PC-9 (cell line): ENCODE data around the gene LPO.

ENCODE experiments used
- CTCF ChIP-seq: fragments of 200-600 bp; sonication (generic); conservative IDR thresholded peaks from 2 replicates; pipeline ENCODE4 v1.6.1; 2017; ENCODE audit warnings: mixed run types, antibody characterized with exemption, mild to moderate bottlenecking, moderate library complexity
- EZH2 ChIP-seq: fragments of 200-600 bp; sonication (generic); IDR thresholded peaks from 2 replicates; pipeline ENCODE4 v1.8.0; 2017; ENCODE audit warnings: antibody characterized with exemption, low read depth

- TF ChIP-seq CTCF (no peak), EZH2 (no peak)
These were observed 43.2 kb downstream of the LPO start for GRCh38 chr17:58281511-58282011.
